Measurements from ENCODE around the gene TXNDC9.
"Not testable (repeated sequence)": the region's sequence is repeated elsewhere in the genome, so short reads cannot be mapped to it uniquely, and the experiment has no call there.

TXNDC9 gene

GRCh38 chr2:99317873-99318200 is 18.3 kb downstream of the TXNDC9 start:
- not testable (repeated sequence) for DNase-seq

- no peak for DNase-seq
These were observed 18.8 kb downstream of the TXNDC9 start for GRCh38 chr2:99317161-99317872.

DNA sequence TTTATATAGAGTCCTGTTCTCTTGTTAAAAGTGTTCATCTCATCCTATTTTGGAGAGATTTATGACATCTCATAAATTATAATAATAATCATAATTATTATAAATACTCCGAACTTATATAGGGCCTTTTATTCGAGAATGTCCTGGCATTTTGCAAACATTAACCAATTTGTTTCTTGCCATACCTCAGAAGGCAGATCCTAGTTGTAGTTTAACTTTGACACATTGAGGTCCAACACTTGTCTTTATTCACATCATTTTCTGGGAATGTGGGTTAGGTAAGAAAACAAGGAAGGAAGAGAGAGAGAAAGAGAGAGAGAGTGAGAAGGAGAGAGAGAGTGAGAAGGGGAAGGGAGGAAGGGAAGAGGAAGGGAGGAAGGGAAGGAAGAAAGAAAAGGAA is 35.0 kb downstream of the TXNDC9 start, which contains the start of gene LYG1:
TSS of gene LYG1 (minus strand) at position 101 of the 400 bp plus-strand sequence. CDS start 5,527 bp downstream, outside the sequence.
- not testable (repeated sequence) for DNase-seq

GRCh38 chr2:99299580-99299979 is 36.6 kb downstream of the TXNDC9 start:
- DNase-seq, result no peak

DNA sequence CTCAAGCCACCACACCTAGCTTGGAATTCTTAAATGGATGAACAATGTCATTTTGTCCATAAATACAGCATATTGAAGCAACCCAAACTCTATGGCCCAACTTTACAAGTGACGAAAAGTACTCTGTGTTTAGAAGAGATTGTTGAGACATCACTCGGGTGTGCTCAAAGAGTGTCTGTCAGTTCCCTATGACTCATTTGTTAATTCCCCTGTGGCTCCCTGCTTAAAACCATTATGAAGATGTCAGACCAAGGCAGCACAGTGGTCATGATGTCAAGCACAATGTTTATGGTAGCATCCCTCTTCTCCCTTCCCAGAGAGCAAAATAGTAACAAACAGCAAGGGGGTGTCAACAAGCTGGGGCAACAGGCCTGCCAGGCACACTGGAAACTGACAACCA is 38.1 kb downstream of the TXNDC9 start:
- DNase-seq, result no peak

GRCh38 chr2:99285526-99285925 is 50.6 kb downstream of the TXNDC9 start:
- DNase-seq, result no peak

DNA sequence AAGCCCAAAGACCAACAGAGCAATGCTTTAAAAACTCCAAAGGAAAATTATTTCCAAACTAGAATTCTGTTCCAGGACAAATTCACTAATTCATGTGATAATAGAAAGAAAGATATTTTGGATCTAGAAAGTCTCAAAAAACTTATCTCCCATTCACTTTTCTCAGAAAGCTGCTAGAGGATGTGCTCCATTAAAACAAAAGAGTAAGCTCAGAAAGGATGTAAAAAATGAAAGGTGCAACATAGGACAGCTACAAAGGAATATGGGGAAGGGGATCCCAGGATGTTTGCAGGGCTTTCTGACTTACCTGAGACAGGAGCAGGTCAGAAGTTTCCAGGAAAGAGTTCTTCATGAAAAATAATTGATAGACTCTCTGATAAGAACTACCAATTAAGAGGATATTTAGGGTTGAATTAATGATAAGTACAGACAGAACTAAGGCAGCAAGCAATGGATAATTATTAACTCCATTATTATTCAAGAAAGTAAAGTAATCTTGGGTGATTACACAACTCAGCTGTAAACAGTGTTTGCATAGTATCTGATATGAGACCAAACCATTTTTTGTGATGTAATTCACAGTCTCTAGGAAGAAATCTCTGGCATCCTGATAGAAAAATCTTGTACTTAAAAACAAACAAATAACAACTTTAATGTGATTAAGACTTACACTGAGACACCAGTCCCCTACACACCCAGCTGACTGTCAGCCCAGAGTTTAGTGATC is 56.0 kb downstream of the TXNDC9 start:
- DNase-seq, result no peak

DNA sequence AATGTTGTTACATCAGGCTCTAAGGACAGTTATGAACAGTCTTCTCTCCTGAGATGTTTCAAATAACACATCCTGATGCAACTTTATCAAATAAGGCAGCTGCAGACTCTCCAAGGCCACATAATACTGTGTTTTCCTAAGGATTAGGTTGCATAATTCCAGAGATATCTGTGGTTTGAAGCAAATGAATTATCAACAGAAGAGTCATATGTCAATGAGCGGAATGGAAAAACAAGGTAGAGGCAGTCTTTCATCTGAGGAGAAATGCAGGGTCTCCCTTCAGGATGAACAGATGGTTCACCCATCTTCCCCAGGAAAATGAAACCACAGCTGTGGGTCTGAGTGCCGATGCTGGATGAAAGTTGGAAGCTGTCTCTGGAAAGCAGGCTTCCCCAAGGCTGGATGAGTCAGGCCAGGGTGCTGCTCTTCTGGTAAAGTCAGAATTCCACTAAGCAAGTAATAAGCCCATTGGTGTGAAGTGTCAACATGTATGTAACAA is 57.3 kb downstream of the TXNDC9 start:
- DNase-seq, result no peak

GRCh38 chr2:99278195-99278765 is 57.9 kb downstream of the TXNDC9 start:
- DNase-seq, result not testable (repeated sequence)

DNA sequence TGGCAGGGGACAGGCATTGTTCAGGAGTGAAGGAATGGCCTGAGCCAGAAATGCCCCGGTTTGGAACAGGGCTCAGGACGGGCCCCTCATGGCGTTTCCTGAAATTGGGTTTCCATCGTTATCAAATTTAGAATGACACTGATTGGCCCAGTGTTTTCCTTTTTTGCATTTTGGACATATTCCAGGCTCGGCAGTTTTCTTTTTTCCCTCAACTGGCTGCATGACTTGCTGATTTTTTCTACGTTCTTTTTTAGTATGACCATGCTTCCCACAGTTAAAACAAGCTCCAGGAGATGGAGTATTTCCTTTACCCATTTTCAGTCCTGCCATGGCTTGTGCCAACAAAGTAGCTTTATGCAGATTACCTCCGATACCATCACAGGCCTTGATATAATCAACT is 60.3 kb downstream of the TXNDC9 start:
- DNase-seq, result no peak

Measured in activated CD4-positive, alpha-beta T cell treated with anti-CD3 and anti-CD28 coated beads, Interleukin-2, amount 50 U/mL, for 16 hours (primary cell).